Measurements from ENCODE around the gene ABCG4.
A peak's percentile ranks its signal among the peaks of the same experiment; 100 is the strongest.
"Not testable (repeated sequence)": the region's sequence is repeated elsewhere in the genome, so short reads cannot be mapped to it uniquely, and the experiment has no call there.

Gene ABCG4

DNA sequence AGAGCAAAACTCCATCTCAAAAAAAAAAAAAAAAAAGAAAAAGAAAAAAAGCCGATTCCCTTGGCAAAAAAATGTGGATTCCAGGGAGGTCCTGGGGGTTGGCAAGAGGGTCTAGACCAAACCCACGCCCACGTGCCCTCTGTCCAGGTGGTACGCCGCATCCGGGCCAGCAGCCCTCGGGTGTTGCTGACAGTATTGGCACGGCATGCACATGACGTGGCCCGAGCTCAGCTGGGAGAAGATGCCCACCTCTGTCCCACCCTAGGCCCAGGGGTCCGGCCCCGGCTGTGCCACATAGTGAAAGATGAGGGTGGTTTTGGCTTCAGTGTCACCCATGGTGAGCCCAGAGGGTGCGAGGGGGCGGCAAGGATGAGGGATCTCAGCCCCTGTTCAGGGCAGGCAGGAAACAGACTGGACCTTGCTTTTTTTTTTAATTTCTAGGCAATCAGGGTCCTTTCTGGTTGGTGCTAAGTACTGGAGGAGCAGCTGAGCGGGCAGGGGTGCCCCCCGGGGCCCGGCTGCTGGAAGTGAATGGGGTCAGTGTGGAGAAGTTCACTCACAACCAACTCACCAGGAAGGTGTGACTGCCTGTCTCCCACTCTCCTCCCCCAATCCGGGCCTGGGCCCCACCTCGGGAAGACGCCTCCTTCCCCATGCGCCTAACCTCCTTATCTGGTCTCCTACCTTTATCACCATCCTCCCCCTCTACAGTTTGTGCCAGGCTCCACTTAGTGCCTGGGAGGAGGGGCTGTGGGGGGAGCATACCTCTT, 38.5 kb downstream of the ABCG4 start:
- DNase-seq: no peak

DNA sequence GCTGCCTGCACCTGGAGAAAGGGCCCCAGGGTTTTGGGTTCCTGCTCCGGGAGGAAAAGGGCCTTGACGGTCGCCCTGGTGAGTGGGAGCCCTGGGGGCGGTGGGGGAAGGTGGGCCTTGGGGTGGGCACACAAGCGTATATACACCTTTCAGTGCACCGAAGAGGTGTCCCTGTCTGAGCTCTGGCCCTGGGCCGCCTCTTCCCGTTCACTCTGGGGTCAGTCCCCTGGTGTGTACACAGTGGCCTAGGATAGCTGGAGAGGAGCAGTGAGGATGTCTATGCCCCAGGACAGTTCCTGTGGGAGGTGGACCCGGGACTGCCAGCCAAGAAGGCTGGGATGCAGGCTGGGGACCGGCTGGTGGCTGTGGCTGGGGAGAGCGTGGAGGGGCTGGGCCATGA, 39.2 kb downstream of the ABCG4 start:
- DNase-seq: no peak

DNA sequence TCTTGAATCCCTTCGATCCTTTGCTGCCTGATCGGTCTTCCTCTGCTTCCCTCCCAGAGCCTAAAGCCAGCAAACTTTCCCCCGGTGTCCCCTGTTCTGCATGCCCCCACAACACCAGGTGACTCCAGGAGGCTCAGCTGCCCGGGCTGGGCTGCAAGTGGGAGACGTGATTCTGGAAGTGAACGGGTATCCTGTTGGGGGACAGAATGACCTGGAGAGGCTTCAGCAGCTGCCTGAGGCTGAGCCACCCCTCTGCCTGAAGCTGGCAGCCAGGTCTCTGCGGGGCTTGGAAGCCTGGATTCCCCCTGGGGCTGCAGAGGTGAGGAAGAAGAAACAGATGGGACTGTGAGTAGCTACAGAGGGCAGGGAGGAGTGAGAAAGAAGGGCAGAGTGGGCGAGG, 40.0 kb downstream of the ABCG4 start:
- no peak for DNase-seq

DNA sequence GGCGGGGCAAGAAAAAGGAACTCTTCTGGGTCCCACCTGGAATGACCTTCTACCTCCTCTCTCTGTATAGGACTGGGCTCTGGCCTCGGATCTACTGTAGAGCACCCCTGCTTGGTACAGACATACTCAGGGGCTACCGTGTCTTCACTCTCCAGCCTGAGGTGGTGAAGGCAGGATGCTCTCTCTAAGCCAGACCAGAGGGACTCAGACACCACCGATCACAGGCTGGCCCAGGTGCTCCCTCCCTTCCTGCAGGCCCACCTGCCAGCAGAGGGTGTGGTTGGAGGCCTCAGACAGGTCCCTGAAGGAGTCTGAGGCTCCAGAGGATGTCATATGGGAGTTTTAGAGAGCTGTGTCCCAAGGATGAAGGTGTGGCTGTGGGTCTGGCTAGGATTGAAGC, 40.5 kb downstream of the ABCG4 start:
- no peak for DNase-seq

DNA sequence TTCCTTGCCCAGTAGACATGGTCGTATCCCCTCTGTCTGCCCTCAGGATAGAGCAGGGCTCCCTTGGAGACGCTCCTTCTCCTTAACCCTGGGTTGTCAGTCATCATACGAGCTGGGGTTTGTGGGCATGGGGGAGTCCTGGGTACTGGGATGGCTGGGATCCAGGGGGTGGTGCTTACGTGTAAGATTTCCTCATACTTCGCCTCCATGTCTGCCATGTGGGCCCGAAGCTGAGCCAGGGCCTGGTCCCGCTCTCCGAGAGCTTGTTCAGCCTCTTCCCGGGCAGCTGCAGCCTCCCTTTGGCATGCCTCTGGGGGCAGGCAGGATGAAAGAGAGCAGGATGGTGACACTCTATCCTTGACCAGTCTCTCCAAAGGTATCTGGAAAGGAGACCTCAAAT, 41.7 kb downstream of the ABCG4 start:
- no peak for DNase-seq

DNA sequence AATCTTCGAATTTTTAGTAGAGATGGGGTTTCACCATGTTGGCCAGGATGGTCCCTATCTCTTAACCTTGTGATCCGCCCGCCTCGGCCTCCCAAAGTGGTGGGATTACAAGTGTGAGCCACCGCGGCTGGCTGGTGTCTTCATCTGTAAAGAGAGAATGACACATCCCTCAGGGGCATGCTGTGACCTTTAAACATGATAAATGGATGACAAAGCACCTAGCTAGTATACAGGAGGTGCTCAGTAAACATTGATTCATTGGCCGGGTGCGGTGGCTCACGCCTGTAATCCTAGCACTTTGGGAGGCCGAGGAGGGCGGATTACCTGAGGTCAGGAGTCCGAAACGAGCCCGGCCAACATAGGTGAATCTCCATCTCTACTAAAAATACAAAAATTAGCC, 42.4 kb downstream of the ABCG4 start:
- DNase-seq: not testable (repeated sequence)

DNA sequence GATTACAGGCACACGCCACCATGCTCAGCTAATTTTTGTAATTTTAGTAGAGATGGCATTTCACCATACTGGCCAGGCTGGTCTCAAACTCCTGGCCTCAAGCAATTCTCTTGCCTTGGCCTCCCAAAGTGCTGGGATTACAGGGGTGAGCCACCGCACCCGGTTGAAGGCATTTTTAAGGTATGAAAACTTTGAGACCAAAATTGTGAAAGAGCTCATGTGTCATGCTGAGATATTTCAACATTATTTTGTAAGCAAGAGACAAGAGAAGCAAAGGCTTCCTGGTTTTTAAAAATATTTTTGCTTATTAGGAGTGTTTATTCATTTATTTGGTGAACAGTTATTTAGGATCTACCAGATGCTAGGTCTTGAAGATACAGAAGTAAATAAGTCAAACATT, 43.3 kb downstream of the ABCG4 start:
- DNase-seq: no peak

DNA sequence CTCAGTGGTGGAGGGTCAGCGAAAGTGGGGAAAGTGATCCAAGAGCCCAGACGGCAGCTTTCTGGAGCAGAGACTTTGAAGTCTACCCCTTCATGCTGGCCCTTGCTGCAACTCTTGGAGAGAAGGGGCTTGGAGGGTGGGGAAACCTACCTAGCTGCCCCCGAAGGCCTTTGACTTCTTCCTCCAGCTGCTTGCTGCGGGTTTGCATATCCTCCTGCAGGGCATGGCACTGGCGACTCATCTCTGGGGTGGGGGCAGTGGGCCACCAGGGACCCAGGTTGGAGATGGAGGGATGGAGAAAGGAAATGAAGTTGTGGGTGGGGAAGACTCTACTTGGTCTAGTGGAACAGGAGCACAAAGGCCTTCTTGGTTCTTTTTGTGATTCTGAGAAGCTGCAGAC, 44.1 kb downstream of the ABCG4 start:
- DNase-seq: no peak

DNA sequence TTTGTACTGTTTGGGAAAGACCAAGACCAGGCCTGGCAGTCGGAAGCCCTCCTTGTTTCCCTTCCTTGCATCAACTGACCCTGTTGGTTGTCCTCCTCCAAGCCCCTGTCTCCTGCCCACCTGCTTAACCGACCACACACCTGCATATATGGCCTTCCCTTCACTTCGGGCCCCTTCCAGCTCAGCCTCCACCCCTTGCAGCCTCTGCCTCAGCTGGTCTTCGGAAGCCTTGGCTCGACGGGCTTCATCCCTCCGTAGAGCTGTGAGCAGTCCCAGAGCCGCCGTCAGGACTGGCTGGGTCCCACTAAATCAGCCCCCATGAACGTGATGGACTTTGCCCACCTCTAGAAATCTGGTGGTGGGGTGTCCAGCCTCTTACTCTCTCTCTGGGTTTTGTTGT, 44.8 kb downstream of the ABCG4 start:
- DNase-seq: no peak

DNA sequence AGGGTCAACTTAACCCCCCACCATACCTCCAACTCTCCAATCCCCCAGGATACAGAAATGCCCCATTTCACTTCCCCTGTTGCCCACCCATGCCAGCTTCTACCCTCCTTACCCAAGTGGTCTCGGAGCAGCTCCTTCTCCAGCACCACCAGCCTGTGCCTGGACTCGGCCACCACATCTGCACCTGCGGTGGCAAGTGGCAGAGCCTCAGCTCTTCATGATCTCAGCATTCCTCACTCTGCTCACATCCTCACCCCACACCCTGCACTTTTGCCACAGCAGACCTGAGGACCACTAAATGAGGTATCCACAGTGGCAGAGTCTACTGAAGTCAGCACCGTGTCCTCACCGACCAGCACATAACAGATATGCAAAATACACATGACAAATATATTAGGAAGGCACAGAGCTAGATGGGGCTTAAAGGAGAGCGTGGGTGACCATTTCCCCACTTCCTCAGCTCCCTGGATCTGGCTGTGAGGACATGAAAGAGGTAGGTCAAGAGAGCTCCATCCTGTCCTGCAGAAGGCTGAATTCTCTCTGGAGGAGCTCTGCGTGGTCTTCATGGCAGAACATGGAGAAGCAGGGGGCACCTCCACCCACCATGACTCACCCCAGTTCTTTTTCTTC, 46.1 kb downstream of the ABCG4 start:
- no peak for DNase-seq

DNA sequence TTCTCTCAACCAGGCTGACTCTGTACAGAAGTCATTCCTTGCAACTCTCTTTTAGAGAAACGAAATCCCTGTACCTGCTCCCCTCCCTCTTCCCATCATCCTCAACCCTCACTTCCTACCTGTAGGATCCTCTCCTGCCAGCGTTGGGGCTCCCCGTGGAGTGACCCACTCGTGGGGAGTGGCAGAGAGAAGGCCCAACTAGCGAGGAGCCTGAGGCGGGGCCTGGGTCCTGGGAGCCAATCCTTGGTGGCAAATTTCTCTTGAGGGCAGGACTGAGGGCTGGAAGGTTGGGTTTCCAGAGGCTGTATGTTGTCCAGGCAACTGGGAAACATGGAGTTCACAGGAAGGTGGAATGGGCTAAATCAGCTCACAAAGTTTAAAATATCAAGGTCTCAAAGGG, 46.8 kb downstream of the ABCG4 start:
- no peak for DNase-seq

DNA sequence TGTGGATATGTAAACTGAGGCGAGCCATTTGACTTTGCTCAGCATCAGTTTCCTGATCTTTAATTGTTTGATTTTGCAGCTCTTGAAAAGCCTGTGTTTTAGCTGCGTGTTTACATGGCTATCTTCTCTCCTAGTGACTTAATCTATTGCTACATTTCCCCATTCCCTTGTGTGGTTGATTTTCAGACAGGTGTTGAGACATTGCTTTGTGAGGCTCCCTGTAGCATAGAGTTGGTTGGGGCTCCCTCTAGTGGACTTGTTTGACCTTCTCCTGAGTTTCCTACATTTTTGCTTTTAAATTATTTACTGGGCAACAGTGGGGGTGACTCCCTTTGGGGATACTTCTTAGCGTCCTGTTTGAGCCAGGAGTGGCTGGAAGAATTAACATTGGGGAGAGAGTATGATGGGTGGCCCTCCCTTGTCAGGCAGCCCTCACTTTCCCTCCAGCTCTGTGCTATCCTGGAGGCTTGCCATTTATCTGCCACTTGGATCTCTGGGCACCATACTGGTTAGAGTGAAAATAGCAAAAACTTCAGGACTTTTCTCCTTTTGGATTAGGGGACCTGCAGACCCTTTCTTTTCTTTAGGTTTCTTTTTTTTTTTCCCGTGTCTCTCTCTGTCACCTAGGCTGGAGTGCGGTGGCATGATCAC, 48.1 kb downstream of the ABCG4 start:
- DNase-seq: peak; percentile 71

DNA sequence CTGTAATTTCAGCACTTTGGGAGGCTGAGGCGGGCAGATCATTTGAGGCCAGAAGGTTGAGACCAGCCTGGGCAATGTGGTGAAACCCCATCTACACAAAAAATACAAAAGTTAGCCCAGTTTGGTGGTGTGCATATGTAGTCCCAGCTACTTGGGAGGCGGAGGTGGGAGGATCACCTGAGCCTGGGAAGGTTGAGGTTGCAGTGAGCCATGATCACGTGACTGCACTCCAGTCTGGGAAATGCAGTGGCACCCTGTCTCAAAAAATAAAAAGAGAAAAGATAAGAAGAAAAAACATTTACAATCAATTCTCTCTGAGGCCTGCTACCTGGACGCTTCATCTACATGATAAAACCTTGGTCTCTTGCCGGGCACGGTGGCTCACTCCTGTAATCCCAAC, 50.1 kb downstream of the ABCG4 start:
- DNase-seq: no peak

DNA sequence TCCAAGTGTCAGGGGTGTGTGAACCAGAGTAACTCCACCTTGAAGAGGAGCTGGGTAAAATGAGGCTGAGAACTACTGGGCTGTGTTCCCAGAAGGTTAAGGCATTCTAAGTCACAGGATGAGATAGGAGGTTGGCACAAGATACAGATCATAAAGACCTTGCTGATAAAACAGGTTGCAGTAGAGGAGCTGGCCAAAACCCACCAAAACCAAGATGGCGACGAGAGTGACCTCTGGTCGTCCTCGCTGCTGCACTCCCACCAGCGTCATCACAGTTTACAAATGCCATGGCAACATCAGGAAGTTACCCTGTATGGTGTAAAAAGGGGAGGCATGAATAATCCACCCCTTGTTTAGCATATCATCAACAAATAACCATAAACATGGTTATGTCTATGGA, 52.4 kb downstream of the ABCG4 start:
- DNase-seq: not testable (repeated sequence)

DNA sequence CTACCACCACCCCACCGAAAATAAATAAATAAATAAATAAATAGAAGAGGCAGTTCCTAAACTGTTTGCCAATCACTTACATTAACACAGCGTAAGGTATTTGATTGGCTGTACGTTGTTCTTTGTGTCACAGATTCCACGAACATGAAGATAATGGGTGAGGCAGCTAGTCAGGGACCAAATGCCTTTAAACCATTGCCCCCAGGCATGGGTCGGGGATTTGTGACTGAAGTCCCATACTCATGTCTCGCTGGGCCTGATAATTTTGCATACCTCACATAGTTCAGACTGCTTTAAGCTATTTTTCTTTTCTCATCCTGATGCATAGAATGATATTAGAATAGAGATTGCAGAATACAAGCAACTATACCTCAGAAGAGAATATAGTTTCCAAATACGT, 53.7 kb downstream of the ABCG4 start:
- DNase-seq: no peak

DNA sequence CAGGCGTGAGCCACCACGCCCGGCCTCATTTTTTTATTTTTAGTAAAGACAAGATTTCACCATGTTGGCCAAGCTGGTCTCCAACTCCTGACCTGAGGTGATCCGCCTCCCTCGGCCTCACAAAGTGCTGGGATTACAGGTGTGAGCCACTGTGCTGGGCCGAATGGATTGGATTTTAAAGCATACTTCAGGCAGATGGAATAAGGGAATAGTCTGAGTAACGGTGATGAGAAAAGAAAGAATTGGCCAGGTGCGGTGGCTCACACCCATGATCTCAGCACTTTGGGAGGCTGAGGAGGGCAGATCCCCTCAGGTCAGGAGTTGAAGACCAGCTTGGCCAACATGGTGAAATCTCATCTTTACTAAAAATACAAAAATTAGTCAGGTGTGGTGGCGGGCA, 55.2 kb downstream of the ABCG4 start:
- no peak for DNase-seq

DNA sequence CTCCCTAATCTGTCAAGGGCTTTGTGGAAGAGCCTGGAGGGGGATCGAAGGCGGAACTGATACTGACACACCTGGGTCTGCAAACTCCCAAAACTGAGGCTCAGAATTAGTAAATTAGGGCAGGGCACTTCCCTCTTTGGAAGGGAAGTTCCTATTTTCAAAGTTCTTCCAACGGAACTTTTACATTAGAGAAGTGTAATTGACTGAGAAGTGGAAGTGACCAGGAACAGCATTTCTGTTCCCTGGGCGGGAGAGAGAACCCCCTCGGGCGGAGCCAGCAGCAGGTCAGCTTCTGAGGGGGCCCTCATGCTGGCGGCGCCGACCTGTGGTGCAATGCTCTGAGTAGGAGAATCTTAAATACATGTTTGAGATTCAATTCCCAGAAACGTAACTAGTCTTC, 56.2 kb downstream of the ABCG4 start:
- DNase-seq: no peak

DNA sequence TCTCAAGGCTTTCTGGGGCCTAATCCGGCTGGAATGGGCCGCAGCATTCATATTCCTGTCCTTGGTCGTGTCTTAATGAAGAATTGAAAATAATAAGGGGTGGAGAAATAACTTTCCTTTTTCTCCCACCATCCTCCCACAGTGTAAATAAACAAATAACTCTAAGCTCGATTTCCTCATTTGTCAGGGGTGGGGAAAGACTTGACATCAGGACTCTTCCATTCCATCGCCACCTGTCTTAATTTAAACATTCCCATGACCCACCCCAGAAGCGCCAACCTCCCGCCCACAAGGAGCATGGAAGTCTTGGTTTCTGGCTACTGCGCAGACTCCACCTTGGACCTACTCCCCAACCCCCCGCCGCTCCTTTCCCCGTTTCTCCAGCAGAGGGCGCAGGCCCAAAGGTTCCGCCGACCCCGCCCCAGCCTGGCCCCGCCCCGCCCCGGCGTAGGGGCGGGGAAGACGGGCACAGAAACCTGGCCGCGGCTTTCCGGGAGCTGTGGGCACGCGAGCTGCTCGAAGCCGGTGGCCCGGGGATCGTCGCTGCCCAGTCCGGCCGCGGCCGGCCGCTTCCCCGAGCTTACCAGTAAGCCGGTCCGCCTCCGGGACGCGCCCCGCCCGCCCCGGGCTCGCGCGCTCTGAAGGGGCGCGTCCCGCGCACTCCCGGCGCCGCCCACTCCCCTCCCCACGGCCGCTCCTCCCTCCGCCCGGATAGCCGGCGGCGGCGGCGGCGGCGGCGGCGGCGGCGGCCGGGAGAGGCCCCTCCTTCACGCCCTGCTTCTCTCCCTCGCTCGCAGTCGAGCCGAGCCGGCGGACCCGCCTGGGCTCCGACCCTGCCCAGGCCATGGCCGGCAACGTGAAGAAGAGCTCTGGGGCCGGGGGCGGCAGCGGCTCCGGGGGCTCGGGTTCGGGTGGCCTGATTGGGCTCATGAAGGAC, 57.0 kb downstream of the ABCG4 start, which contains the start of gene CBL:
CBL (plus strand) TSS at position 766 of the 937 bp plus-strand sequence; CDS start at position 845, 79 bp downstream.
- DNase-seq: peak; percentile 90

DNA sequence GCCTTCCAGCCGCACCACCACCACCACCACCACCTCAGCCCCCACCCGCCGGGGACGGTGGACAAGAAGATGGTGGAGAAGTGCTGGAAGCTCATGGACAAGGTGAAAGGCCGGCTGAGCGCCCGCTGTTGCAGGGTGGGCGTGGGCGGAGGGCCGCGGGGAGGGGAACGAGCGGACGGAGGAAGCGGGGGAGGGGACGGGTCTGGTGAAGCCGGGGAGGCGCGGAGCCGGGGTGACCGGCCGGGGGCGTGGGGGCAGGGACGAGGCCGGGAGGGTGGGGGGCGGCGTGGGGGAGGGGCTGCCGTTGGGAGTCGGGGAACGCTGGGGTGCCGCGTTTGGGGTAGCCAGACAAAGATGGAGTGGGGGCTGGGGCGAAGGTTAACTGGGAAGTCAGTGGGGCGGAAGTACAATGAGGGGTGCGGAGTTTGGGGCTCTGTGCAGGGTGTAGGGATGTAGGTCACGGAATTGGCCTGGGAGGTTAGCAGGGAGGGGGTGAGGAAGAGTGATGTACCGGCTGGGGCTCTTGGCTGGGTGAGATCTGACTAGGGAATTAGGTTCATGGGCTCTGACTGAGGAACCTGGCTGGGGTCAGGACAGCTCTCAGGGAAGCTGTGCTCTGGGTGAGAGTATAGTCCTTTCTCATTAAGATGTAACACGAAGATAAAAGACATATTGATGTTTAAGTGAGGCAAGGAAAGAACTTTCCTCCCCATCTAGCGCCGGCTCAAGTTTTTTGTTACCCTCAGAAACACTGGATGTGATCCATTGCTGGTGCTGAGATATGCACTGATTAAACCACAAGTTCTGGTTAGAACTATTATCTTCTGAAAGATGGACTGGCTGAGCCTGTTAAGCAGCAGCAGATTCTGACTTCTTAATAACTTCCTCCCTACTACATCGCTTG, 57.9 kb downstream of the ABCG4 start:
- DNase-seq: peak; percentile 20

DNA sequence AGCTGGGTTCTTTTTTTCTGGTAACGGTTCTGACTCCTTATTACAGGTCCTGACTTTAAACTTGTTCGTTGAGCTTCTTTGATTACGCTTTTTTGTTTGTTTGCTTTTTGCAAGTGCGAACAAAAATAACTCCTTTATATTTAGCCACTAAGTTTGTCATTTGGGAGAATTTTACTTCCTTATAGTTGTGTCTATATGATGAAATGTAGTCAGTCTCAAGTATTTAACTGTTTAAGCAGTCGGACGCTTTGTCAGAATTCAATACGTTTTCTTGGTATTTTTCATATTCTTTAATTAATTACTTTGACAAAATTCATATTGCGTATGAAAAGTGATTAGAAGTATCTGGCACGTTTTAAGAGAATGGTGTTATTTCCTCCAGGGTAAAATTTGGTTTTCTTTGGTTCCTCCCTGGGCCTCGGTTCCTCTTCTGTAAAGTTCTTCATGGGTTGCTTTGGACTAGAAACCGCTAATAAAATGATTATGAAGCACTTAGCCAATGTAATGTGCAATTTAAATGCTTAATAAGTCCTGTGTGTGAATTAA, 58.6 kb downstream of the ABCG4 start:
- no peak for DNase-seq

DNA sequence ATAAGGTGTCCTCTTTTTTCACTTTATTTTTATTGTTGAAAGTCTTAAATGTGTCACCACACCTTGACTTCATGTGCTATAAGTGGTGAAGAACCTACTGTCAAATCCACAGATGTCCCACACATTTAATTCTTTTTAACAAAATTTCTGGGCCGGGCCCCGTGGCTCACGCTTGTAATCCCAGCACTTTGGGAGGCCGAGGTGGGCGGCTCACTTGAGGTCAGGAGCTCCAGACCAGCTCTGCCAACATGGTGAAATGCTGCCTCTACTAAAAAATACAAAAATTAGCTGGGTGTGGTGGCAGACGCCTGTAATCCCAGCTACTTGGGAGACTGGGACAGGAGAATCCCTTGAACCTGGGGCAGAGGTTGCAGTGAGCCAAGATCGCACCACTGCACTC, 60.3 kb downstream of the ABCG4 start:
- DNase-seq: no peak

DNA sequence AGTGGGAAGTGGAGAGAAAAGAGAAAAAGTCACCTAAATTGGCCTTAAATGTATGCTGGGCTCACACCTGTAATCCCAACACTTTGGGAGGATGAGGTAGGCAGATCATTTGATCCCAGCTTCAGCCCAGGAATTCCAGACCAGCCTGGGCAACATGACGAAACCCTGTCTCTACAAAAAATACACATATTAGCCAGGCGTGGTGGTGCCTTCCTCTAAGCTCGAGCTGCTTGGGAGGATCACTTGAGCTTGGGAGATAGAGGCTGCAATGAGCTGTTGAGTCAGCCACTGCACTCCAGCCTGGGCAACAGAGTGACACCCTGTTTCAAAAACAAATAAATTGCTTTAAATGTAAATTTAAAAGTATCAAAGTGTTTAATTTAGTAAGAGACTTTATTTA, 61.2 kb downstream of the ABCG4 start:
- no peak for DNase-seq
